A549 (cell line): Measurements from ENCODE around the gene ADCY10. TPM values are rescaled to one million over a fixed set of nuclear protein-coding genes. Genes with fewer than 3 reads are reported as not detected.

ENCODE experiments used
- ATAC-seq, 2 experiments: fragments of 200-7000 bp in 1 of 2; fragments of >200 bp in 1 of 2; cut with Nextera tagmentation in 1 of 2; cut with Tn5 transposase in 1 of 2; 3 replicates each; pipeline versions ENCODE4 v1.8.0 to v1.9.1; 2018 to 2020; ENCODE audit warnings: mild to moderate bottlenecking in 1 of 2, moderate library complexity in 1 of 2
- CTCF ChIA-PET: fragments of 300-600 bp; sonication (Branson Sonifier 250); formaldehyde crosslinking; extraction: SDS; loops from one replicate; lab custom pipeline; 2021; ENCODE audit warnings: antibody characterized with exemption, inconsistent platforms; lab: Yijun Ruan, JAX
- POLR2A ChIA-PET: fragments of 350-600 bp; formaldehyde crosslinking; extraction: SDS; loops from one replicate; lab custom pipeline; 2021; ENCODE audit warnings: antibody characterized with exemption, inconsistent platforms; lab: Yijun Ruan, JAX
- DNase-seq, 2 experiments: peaks; one replicate each; pipeline versions ENCODE4 v3.0.0 to v3.0.0-alpha.2; 2011 to 2016; ENCODE audit warnings: low read depth in 1 of 2, low spot score in 1 of 2
- FAIRE-seq: peaks from 2 replicates; lab custom pipeline; 2011; peaks lifted over from hg19 to GRCh38; lab: Jason Lieb, UNC
- H3K27ac ChIP-seq, 2 experiments: fragments of >200 bp; sonication (Bioruptor Twin); formaldehyde crosslinking; 3 replicates each; pipeline ENCODE4 v1.5.1; 2016 to 2017
- H3K4me1 ChIP-seq: fragments of >200 bp; sonication (Bioruptor Twin); formaldehyde crosslinking; 3 replicates; pipeline ENCODE4 v1.6.1; 2016
- H3K4me2 ChIP-seq: fragments of >200 bp; sonication (Bioruptor Twin); formaldehyde crosslinking; 3 replicates; pipeline ENCODE4 v1.6.1; 2016
- H3K4me3 ChIP-seq: fragments of >200 bp; sonication (Bioruptor Twin); formaldehyde crosslinking; 3 replicates; pipeline ENCODE4 v1.5.1; 2016
- H3K9me3 ChIP-seq: fragments of >200 bp; sonication (Bioruptor Twin); formaldehyde crosslinking; 3 replicates; pipeline ENCODE4 v1.6.1; 2016
- BCL3 ChIP-seq: fragments of >200 bp; sonication (Bioruptor Twin); formaldehyde crosslinking; IDR thresholded peaks from 3 replicates; pipeline ENCODE4 v1.6.1; 2016
- BHLHE40 ChIP-seq: IDR thresholded peaks from 2 replicates; pipeline ENCODE4 v1.6.1; 2012; ENCODE audit warnings: low read depth, low read length, inconsistent platforms
- E2F6 ChIP-seq: IDR thresholded peaks from 2 replicates; pipeline ENCODE4 v1.6.1; 2012; ENCODE audit warnings: low read depth, borderline replicate concordance
- EHF ChIP-seq: fragments of 250-450 bp; sonication (Bioruptor Pico); IDR thresholded peaks from 2 replicates; pipeline ENCODE4 v1.5.0; 2020; ENCODE audit warnings: mild to moderate bottlenecking
- ELK1 ChIP-seq: fragments of 150-350 bp; IDR thresholded peaks from 2 replicates; pipeline ENCODE4 v1.6.1; 2014; ENCODE audit warnings: low read depth, mild to moderate bottlenecking, low read length
- FOSB ChIP-seq: fragments of 250-450 bp; sonication (Bioruptor Pico); IDR thresholded peaks from 2 replicates; pipeline ENCODE4 v1.5.0; 2020; ENCODE audit warnings: mild to moderate bottlenecking, moderate library complexity
- FOSL2 ChIP-seq, 2 experiments: fragments of 450-650 bp in 1 of 2; fragments of >200 bp in 1 of 2; sonication (Bioruptor Twin) in 1 of 2; formaldehyde crosslinking; IDR thresholded peaks; 2 replicates each; pipeline versions ENCODE4 v1.5.0 to v1.6.1; 2016 to 2020; ENCODE audit warnings: mild to moderate bottlenecking in 1 of 2, moderate library complexity in 1 of 2
- FOXS1 ChIP-seq: fragments of 250-450 bp; sonication (Bioruptor Pico); IDR thresholded peaks from 2 replicates; pipeline ENCODE4 v1.5.0; 2020; ENCODE audit warnings: mild to moderate bottlenecking, moderate library complexity
- GATA3 ChIP-seq: IDR thresholded peaks from 2 replicates; pipeline ENCODE4 v1.6.1; 2012; ENCODE audit warnings: borderline replicate concordance
- HOXB5 ChIP-seq: fragments of 250-450 bp; sonication (Bioruptor Pico); IDR thresholded peaks from 2 replicates; pipeline ENCODE4 v1.5.0; 2020; ENCODE audit warnings: mild to moderate bottlenecking, moderate library complexity
- JUNB ChIP-seq: fragments of >200 bp; sonication (Bioruptor Twin); formaldehyde crosslinking; IDR thresholded peaks from 2 replicates; pipeline ENCODE4 v1.6.1; 2016
- MAFK ChIP-seq: fragments of 450-650 bp; IDR thresholded peaks from 2 replicates; pipeline ENCODE4 v1.6.1; 2014; ENCODE audit not compliant: partially characterized antibody
- MAX ChIP-seq: IDR thresholded peaks from 2 replicates; pipeline ENCODE4 v1.6.1; 2012
- MAZ ChIP-seq: fragments of 150-350 bp; IDR thresholded peaks from 2 replicates; pipeline ENCODE4 v1.6.1; 2014; ENCODE audit warnings: antibody characterized with exemption, low read depth, low read length, borderline replicate concordance
- NPAS2 ChIP-seq: fragments of 250-450 bp; sonication (Bioruptor Pico); IDR thresholded peaks from 2 replicates; pipeline ENCODE4 v1.8.0; 2022; ENCODE audit warnings: mild to moderate bottlenecking, moderate library complexity, borderline replicate concordance
- NR3C1 ChIP-seq: fragments of >200 bp; sonication (Bioruptor Twin); formaldehyde crosslinking; IDR thresholded peaks from 3 replicates; pipeline ENCODE4 v1.6.1; 2017
- POLR2AphosphoS2 ChIP-seq: conservative IDR thresholded peaks from 2 replicates; pipeline ENCODE4 v1.6.1; 2012; ENCODE audit warnings: low read length, improper control_type of control experiment, inconsistent platforms
- USF2 ChIP-seq: fragments of 450-650 bp; IDR thresholded peaks from 2 replicates; pipeline ENCODE4 v1.6.1; 2014; ENCODE audit warnings: antibody characterized with exemption
- ZFP36 ChIP-seq: fragments of 450-650 bp; IDR thresholded peaks from 2 replicates; pipeline ENCODE4 v1.6.1; 2014; ENCODE audit warnings: borderline replicate concordance; ENCODE audit not compliant: partially characterized antibody
- WGBS: methylation state at CpG from one replicate; pipeline ENCODE4 v1.1.6; 2017; ENCODE audit errors: missing lambda C conversion rate; 5-methylcytosine and 5-hydroxymethylcytosine counted together
- polyA plus RNA-seq, 4 experiments: library from polyadenylated mRNA; depleted of rRNA in 3 of 4; stranded (reverse); fragments of >200 nt; fragmentation: RNase III in 1 of 4; extraction: RNeasy Plus Mini Kit Qiagen cat#74134 plus additional on column Dnase treatment in 1 of 4; gene quantifications; 2 replicates in 3 of 4; 3 replicates in 1 of 4; pipeline ENCODE4 v1.2.3, GENCODE V29; 2011 to 2017

Gene ADCY10
- polyA plus RNA-seq, 2 of the 4 experiments (the other 2 are of a cell fraction) = 0.03 to 0.18 TPM

GRCh38 chr1:167777269-167777650 is 136.7 kb downstream of the ADCY10 start:
- FAIRE-seq (no peak), ATAC-seq (no peak)
- ChIA-PET POLR2A (no interaction called here), CTCF (no interaction called here)
- Histone ChIP-seq H3K27ac (no peak overlapping the region), H3K4me3 (no peak overlapping the region), H3K4me2 (no peak overlapping the region)
- WGBS = 89% methylated on average over 5 of the region's 5 CpGs
- TF ChIP-seq POLR2AphosphoS2 (no peak), BHLHE40 (no peak), GATA3 (no peak)
- TF ChIP-seq, all 56 proteins: peak for 0
- Histone ChIP-seq H3K9me3 (no peaks in the 10 kb centered on the region), H3K4me1 (peaks cover 10% of the 10 kb centered on the region; the same call in 2 of the 3 replicates)
- no peak for DNase-seq

GRCh38 chr1:167776616-167777268 is 137.2 kb downstream of the ADCY10 start:
- ATAC-seq (no peak), FAIRE-seq (no peak), DNase-seq (no peak)
- TF ChIP-seq MAX (no peak), ELK1 (no peak), NR3C1 (no peak), FOSB (CRISPR knock-in tag) (no peak), MAZ (no peak), MAFK (no peak), E2F6 (no peak), NPAS2 (no peak), BCL3 (no peak)
- Histone ChIP-seq H3K9me3 (no peaks in the 10 kb centered on the region), H3K4me1 (peaks cover 10% of the 10 kb centered on the region; the same call in 2 of the 3 replicates), H3K27ac (no peak overlapping the region), H3K4me3 (no peak overlapping the region), H3K4me2 (no peak overlapping the region)
- 92% methylated on average over 1 of the region's 1 CpG for WGBS
- CTCF ChIA-PET = no interaction called here
- POLR2A ChIA-PET = no interaction called here

- FAIRE-seq (no peak), DNase-seq (no peak), ATAC-seq (no peak)
- TF ChIP-seq FOXS1 (no peak), HOXB5 (CRISPR knock-in tag) (no peak), NR3C1 (no peak), EHF (CRISPR knock-in tag) (no peak), ZFP36 (no peak), JUNB (no peak), POLR2AphosphoS2 (no peak)
- CTCF ChIA-PET = no interaction called here
- no peak overlapping the region for H3K27ac ChIP-seq
- no peak overlapping the region for H3K4me3 ChIP-seq
- H3K4me2 ChIP-seq = no peak overlapping the region
- POLR2A ChIA-PET = no interaction called here
- H3K9me3 ChIP-seq = no peaks in the 10 kb centered on the region
- whole genome bisulfite sequencing = 94% methylated on average over 1 of the region's 1 CpG
- H3K4me1 ChIP-seq = peaks cover 10% of the 10 kb centered on the region; the same call in 2 of the 3 replicates
Measured at GRCh38 chr1:167776151-167776550, 137.8 kb downstream of the ADCY10 start.

- POLR2A ChIA-PET = no interaction called here
- Histone ChIP-seq H3K4me2 (no peak overlapping the region), H3K4me3 (no peak overlapping the region), H3K9me3 (no peaks in the 10 kb centered on the region), H3K27ac (no peak overlapping the region), H3K4me1 (peaks cover 10% of the 10 kb centered on the region; the same call in 2 of the 3 replicates)
- DNase-seq (no peak), ATAC-seq (no peak), FAIRE-seq (no peak)
- TF ChIP-seq FOSL2 (IDR thresholded peaks at IDR 0.05) = no peak
- no peak for TF ChIP-seq FOSL2 (CRISPR knock-in tag; IDR thresholded peaks at IDR 0.05)
- no peak for TF ChIP-seq USF2
- CTCF ChIA-PET = interaction anchor here (0.7 to 2.0 kb wide), 2 partner anchors 11 to 16 kb away, joined by 3 to 6 read pairs; no protein-coding TSS in a partner anchor
- 51% methylated on average over 2 of the region's 2 CpGs for WGBS
Measured at GRCh38 chr1:167775178-167775577, 138.8 kb downstream of the ADCY10 start.
